Bronchial epithelial cell (primary cell): ENCODE results near the gene TIMP3. TPM values are rescaled to one million over a fixed set of nuclear protein-coding genes. Genes with fewer than 3 reads are reported as not detected.

Source experiments
- DNase-seq: peaks from one replicate; pipeline ENCODE4 v3.0.0-alpha.2; 2010; ENCODE audit warnings: low read depth
- FAIRE-seq: peaks from 2 replicates; lab custom pipeline; 2011; peaks lifted over from hg19 to GRCh38; lab: Jason Lieb, UNC
- H3K27me3 ChIP-seq: 2 replicates; pipeline ENCODE4 v1.5.1; 2011; ENCODE audit warnings: low read length; ENCODE audit not compliant: control insufficient read depth, insufficient read depth
- H3K36me3 ChIP-seq: 2 replicates; pipeline ENCODE4 v1.5.1; 2011; ENCODE audit warnings: low read length; ENCODE audit not compliant: control insufficient read depth, insufficient read depth
- H3K4me3 ChIP-seq: 2 replicates; pipeline ENCODE4 v1.5.1; 2011; ENCODE audit warnings: mild to moderate bottlenecking, low read depth, low read length, control low read depth
- total RNA-seq: library from RNA; depleted of rRNA; stranded (reverse); fragments of >200 nt; gene quantifications from 2 replicates; pipeline ENCODE4 v1.2.1, GENCODE V29; 2014
- TF ChIP-seq, protein P1 (sequence below): IDR thresholded peaks from 2 replicates; pipeline ENCODE4 v1.5.1; 2011; ENCODE audit warnings: mild to moderate bottlenecking, moderate library complexity, low read length, control low read depth, inconsistent platforms; ENCODE audit not compliant: insufficient read depth, severe bottlenecking

The TIMP3 gene
- total RNA-seq, 1 donor from 2014 or later = 71.1 TPM

DNA sequence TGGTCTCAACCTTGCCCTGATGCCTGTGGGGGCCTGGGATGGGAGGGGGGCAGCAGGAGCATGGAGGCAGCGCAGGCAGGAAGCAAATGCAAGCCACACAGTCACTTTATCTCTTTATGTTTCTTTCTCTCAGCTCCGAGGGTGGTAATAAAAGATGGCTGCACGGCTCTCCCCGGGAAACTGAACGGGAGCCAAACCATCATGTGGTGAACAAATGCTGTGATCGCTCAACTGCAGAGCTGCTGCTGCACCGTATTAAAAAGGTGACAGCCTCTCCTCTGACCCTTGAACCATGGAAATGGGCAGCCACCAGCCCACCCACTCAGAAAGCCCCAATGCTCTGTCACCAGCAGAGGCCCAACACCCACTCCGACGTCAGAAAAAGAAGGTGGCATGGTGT is 110.0 kb downstream of the TIMP3 start:
- FAIRE-seq (no peak), DNase-seq (no peak)
- Histone ChIP-seq H3K4me3 (no peak overlapping the region), H3K36me3 (no peaks in the 10 kb centered on the region), H3K27me3 (no peaks in the 10 kb centered on the region)
- TF ChIP-seq, protein P1, sequence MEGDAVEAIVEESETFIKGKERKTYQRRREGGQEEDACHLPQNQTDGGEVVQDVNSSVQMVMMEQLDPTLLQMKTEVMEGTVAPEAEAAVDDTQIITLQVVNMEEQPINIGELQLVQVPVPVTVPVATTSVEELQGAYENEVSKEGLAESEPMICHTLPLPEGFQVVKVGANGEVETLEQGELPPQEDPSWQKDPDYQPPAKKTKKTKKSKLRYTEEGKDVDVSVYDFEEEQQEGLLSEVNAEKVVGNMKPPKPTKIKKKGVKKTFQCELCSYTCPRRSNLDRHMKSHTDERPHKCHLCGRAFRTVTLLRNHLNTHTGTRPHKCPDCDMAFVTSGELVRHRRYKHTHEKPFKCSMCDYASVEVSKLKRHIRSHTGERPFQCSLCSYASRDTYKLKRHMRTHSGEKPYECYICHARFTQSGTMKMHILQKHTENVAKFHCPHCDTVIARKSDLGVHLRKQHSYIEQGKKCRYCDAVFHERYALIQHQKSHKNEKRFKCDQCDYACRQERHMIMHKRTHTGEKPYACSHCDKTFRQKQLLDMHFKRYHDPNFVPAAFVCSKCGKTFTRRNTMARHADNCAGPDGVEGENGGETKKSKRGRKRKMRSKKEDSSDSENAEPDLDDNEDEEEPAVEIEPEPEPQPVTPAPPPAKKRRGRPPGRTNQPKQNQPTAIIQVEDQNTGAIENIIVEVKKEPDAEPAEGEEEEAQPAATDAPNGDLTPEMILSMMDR = no peak
